ENCODE data around the gene PSMC5.

- TF ChIP-seq, protein P1, sequence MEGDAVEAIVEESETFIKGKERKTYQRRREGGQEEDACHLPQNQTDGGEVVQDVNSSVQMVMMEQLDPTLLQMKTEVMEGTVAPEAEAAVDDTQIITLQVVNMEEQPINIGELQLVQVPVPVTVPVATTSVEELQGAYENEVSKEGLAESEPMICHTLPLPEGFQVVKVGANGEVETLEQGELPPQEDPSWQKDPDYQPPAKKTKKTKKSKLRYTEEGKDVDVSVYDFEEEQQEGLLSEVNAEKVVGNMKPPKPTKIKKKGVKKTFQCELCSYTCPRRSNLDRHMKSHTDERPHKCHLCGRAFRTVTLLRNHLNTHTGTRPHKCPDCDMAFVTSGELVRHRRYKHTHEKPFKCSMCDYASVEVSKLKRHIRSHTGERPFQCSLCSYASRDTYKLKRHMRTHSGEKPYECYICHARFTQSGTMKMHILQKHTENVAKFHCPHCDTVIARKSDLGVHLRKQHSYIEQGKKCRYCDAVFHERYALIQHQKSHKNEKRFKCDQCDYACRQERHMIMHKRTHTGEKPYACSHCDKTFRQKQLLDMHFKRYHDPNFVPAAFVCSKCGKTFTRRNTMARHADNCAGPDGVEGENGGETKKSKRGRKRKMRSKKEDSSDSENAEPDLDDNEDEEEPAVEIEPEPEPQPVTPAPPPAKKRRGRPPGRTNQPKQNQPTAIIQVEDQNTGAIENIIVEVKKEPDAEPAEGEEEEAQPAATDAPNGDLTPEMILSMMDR (IDR thresholded peaks at IDR 0.05; ENCODE audit: low read length), result no peak
- no peak for TF ChIP-seq EZH2 (IDR thresholded peaks at IDR 0.05; ENCODE audit: borderline replicate concordance, low read length)
These were observed 580 bp downstream of the PSMC5 start for GRCh38 chr17:63827801-63828221.

Measured in OCI-LY1 (cell line).